Stimulated activated CD4-positive, alpha-beta T cell treated with anti-CD3 and anti-CD28 coated beads, Interleukin-15, amount 100 ng/mL, for 24 hours (primary cell): ENCODE measurements around the gene ACER2.
A peak's percentile ranks its signal among the peaks of the same experiment; 100 is the strongest.

ENCODE experiments used
- DNase-seq: peaks from one replicate; pipeline ENCODE4 v3.0.0-alpha.2; 2020

The ACER2 gene

DNA sequence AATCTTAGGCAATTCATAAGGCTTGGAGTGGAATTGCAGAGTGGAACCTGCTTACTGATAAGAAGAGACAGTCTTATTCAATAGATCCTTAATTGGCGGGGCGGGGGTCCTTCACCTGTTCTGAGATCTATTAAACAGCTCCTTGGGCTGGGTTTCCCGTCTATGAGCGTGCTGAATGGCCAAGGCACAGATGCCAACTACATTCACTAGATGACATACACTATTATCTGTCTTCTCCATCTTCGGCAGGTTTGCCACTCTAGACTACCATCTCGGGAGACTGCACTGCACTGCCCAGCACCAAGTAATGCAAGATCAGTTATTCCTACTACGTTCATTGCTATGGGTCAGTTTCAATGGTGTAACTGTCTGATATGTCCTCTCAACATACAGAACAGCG is 81.5 kb downstream of the ACER2 start:
- no peak for DNase-seq

DNA sequence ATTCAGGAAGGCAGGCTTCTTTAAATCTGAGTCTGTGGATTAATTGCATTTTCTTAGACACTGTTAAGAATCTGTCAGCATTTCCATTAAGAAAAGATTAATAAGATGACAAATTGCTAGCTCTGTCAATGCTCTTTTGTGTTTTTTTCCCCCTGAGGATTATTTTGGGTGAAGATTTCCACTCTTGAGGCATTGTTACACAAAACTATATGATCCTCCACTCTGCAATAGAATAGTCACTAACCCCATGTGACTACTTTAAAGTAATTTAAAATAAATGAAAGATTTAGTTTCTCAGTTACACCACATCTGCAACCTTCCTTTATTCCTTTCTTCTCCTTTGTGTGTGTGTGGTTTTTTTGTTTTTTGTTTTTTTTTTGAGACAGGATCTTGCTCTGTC is 82.0 kb downstream of the ACER2 start:
- no peak for DNase-seq

DNA sequence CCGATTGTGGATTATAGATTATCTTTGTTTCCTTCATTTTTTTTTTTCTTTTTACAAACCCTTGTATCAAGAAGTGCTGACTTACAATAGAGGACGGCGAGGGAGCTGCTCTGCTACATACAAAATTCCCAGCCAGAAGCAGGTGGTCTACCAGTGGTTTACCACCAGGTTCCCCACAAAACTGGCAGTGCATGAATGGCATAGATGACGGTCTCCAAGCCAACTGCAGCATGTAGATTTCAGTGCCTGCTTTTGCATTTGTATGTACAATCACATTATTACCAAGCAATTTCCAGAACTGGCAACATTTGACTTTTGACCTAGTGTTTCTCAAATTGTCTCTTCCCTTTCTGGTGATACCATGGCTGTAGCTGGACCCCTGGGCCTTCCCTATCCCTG is 84.0 kb downstream of the ACER2 start:
- no peak for DNase-seq

DNA sequence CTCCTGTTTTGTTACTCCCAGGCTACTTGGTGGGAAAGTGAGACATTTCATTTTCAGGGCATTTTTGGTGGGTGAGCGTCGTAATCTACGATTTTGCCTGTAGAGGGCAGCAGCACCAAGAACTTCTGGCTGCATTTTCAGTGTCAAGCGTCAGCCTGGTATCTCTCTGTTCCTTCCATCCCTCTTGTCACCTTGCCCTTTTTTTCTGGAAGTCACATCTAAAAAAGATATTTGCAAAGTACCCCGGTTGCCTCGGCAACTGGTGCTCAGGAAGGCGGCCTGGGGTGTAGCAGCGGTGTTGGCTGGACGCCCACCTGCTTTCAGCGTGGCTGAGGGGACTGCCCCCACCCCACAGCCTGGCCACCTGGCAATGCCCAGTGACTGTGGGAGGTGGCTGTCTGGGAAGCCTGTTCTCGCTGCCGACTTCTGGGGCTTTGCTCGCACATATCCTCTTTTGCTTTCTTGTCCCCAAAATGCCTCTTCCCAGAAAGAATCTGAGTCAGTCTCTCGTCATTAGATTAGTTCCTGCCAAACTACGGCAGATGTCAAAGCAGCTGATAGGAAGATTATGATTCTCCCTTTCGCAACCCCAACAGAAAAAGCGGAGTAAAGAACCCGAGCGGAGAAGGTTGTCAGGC is 84.5 kb downstream of the ACER2 start:
- peak; percentile 55 for DNase-seq

DNA sequence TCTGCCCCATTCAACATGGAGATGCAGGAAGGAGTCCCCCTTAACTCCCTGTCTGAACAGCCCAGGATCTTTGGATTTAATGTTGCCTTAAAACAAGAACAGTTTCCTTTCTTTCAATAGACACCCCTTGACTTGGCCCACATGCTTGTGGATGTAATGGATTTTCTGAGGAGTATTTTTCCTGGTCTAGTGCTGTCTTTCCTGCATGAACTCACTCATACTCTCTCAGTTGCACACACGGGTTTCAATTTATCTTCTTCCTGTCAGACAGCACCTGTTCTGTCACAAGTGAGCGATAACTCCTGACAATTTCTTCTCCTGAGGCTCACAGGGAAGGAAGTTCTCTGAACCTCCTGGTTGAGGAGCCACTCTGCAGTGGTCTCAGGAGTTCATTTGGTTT is 85.1 kb downstream of the ACER2 start:
- DNase-seq, result no peak

DNA sequence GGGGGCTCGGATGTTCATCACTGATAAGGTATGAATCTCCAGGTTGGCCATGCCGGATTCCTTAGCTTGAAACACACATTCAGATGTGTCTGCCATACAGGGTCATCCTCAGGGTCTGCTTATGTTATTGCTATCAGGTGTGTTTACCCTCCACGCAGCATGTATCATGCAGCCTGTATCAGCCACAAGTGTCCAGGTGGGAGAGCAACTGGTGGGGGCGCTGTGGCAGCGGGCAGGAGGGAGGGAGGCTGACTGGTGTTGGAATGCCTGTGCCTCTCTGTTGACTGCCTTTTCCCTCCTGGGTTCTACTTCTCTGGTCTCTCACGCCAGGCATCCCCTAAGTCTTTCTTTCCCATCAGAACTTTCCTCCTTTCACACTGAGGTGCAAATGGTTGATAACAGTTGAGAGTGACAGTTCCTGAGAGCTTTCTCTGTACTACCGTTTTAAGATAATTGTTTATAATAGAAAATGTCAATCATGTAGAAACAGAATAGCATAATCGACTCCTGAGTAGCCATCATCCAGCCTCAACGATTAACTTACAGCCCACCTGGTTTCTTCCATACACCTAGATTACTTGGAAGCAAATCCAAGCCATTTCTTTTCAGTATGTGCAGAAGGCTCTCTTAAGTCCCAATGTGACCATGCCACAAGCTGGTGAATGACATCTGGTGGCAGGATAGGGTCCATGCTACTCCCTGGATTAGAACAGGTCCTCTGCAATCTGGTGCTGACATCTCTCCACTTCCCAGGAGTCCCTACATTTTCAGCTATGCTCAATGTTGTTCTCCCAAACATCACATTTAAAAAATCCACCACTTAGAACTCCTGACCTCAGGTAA is 86.6 kb downstream of the ACER2 start:
- DNase-seq, result no peak

DNA sequence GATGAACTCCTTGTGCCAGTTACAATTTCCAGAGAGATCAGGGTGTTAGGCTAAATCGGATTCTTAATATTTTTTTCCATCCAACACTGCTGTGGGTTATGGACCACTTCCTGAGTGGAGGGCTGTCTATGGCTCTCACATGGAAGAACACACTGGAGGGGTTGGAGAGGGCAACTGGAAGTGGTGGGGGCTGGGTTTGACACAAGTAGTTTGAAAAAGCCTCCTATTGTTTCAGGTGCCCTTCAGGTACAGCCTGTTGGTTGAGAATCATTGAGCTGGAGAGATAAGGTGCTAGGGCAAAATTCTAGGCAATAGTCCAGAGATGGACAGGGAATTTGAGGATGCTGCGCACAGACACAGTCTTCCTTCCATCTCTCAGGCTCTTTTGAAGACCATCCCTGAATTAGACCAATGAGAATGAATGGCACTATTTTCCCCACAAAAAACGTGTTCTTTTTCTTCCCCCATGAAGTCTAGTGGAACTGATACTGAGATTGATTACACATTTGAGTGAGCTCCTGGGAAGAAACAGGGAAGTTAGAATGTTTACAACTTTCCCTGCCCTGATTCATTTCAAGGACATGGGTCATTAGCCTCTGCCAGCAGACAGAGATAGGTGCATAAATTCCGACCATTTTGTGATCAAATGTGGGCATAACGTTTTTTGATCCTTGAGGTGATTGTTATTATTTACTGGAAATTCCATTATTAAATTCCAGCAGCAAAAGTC is 87.7 kb downstream of the ACER2 start:
- no peak for DNase-seq

DNA sequence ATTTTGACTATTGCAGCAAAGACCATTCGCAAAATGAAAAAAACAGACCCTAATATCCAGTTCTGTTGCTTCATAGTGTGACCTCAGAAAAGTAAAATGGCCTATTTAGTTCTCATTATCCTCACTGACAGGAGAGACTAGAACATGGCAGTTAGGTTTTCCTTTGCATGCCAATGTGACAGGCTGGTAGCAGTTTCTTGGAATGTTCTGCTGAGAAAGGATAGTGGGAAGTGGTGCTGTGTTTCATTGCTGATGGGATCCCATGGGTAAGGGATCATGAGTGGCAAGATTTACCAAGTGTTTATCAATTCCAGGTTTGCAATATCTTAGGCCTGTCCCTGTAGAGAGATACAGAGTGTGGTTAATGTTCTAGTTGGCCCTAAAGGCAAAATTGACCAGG is 88.5 kb downstream of the ACER2 start:
- DNase-seq, result no peak

DNA sequence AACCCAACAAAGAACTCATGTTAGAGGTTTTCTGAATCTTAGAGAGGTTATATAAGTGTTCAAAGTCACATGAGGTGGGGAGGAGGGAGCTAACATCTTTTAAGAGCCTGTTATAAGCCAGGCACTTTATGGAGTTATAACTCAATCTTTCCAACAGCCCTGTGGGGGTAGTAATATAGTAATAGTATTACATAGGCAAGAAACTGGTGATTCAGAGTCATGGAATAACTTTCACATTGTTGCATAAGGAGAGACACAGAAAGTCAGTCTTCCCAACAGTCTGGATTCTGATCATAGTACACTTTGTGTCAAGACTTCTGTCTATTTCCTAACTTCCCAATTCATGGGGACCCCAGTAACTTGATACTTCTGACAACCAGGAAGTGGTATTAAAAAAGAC is 89.2 kb downstream of the ACER2 start:
- no peak for DNase-seq
